Activated CD4-positive, alpha-beta T cell treated with anti-CD3 and anti-CD28 coated beads, Interleukin-2, amount 50 U/mL, for 16 hours (primary cell): ENCODE data around the gene BAX.

Experiments used
- DNase-seq: peaks from one replicate; pipeline ENCODE4 v3.0.0-alpha.2; 2020

The BAX gene

GRCh38 chr19:48963371-48964204 is 8.9 kb downstream of the BAX start:
- DNase-seq: peak; percentile 81

- no peak for DNase-seq
These were observed 9.7 kb downstream of the BAX start for GRCh38 chr19:48964205-48965039.

GRCh38 chr19:48965040-48965805 is 10.5 kb downstream of the BAX start, which contains the start of gene FTL:
TSS of gene FTL (plus strand) at chr19:48965309. CDS start at chr19:48965508, 199 bp downstream.
- peak; percentile 98 for DNase-seq

GRCh38 chr19:48965806-48966540 is 11.3 kb downstream of the BAX start:
- peak; percentile 89 for DNase-seq

DNA sequence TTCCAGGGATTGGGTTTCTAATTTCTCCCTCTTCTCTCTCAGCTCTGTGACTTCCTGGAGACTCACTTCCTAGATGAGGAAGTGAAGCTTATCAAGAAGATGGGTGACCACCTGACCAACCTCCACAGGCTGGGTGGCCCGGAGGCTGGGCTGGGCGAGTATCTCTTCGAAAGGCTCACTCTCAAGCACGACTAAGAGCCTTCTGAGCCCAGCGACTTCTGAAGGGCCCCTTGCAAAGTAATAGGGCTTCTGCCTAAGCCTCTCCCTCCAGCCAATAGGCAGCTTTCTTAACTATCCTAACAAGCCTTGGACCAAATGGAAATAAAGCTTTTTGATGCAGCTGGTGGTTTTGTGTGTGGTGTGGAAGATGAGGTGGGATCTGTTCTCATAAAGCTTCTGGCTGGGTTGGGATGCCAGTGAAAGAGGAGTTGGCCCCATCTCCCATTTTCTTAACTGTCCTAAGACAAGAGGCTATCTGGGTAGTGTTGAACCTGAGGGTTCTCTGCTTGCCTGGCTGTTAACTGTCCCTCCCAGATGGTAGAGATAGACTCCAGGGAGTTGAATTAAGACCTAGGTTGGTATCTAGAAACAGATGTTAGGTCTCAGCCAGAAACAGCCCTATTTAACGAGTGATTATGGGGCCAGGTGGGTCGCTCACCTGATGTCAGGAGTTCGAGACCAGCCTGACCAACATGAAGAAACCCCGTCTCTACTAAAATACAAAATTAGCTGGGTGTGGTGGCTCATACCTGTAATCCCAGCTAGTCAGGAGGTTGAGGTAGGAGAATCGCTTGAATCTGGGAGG is 12.1 kb downstream of the BAX start:
- no peak for DNase-seq

DNA sequence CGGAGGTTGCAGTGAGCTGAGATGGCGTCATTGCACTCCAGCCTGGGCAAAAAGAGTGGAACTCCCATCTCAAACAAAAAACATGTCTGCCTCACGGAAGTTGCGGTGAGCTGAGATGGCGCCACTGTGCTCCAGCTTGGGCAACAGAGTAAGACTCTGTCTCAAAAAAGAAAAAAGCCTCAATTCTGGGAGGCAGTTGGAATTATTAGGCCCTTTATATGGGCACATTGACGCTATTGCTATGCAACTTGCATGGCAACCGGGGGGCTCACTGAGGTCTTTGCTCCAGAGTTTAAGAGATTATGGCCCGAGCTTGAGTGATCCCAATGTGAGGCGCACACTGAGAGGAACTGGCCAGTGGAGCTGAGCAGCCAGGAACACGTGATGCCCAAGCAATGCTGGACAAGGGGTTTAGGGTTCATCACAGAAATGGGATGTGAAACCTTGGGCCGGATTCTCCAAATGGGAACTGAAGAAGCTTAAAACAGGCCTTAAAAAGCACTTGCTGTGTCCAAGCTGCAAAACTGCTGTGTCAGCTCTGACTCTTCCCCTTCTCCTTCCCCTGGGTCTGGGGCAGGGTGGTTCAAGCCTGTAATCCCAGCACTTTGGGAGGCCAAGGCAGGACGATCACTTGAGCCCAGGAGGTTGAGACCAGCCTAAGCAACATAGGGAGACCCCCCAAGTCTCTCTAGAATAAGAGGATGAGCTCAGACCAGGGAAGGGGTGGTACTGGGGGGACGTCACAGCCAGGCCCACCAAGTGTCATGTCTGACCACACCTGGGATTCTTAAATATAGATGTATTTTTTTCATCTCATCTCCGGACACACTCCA is 12.9 kb downstream of the BAX start:
- DNase-seq: peak; percentile 37

DNA sequence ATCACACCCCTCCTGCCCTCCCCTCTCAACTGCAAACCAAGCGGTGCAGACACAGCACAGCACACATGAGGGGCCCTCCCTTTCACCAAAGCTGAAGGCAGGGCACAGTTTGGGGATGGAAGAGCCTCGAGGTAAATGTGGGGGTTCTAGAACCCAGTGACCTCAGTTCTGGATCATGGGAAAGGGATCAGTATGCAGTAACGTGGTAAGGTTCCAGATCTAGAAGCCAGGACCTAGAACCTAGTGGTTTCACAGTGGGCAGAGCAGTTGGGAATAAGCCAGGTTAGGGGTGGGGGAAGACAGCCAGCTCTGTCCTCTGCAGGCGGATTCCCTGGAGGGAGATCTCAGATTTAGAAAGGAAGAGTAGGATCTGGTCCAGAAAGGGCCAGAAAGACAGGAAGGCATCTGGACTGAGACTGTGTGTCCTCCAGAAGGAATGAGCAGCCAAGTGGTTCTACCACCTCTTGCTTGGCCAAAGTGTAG is 13.5 kb downstream of the BAX start:
- DNase-seq: no peak

- no peak for DNase-seq
These were observed 14.1 kb downstream of the BAX start for GRCh38 chr19:48968813-48969218.

DNA sequence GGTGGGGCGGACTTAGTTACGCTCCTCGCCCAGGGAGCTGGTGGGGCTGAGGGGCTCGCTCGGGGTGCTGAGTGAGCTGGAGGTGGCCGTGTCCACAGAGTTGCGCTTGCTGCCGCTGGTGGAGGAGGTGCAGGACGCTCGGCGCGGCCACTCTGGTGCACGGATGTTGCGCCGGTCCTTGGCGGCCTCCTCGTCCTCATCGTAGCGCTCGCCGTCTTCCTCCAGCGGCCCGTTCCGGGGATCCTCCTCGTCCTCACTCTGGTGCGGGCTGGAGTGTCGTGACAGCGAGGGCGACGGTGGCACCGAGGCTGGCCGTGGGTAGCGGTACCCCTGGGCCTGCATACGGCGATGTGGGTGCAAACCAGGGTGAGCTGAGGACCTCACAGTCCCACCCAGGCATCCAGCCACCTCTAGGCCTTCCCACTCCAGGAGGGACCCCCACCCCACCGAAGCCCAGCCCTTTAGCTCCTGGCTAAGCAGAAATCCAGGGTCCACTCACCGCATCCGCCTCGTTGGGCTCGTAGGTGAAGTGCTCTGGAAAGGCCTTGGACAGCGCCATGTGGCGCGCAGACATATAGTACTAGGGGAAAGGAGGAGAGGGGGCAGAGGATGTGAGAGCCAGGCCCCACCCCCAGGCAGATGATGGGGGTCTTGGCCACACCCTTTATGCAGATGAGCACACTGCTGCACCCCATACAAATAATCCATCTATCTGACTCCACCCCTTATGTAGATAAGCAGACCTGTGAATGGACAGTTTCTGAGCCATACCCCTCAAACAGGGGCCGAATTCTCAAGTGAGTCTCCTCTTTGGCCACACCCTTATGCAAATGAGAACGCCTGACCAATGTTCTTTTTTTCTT is 14.8 kb downstream of the BAX start:
- no peak for DNase-seq

- DNase-seq: no peak
These were observed 15.6 kb downstream of the BAX start for GRCh38 chr19:48970139-48970766.

GRCh38 chr19:48970923-48971395 is 16.3 kb downstream of the BAX start:
- peak; percentile 79 for DNase-seq

DNA sequence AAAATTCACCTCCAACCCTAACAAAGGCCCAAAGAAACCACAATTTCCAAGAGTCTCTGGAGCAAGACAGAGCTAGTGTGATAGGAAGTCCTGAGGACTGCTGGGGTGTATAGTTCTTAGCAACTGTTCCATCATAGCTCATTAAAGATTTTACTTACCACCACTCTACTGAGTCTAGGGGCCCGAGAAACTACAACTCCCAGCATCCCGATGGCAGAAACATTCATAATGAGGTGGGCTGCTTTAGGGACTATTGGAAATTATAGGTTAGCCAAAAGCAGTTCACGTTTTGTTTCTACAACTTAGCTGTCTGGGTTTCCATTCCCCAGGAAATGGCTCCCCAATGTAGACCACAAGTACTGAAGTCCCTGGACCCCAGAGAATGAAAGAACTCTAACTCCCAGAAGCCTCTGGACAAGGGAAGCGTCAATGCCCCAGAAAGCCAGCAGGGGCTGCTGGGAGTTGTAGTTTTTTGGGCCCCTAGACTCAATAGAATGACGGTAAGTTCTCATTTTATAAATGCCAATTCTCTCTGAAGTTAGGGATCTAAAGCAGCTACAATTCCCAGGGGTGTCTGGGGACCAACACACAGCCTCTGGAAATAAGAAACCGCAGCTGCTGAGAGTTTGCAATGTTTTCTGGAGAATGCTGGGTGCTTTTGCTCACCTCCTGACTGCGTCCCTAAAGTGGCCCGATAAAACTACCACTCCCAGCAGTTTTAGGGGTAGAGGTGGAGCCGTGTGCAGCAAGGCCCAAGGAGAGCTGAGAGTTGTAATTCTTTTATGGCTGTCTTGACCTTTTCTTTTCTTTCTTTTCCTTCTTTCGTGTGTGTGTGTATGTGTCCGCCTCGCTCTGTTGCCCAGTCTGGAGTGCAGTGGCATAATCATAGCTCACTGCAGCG is 21.5 kb downstream of the BAX start:
- DNase-seq: peak; percentile 57

- DNase-seq: no peak
These were observed 22.4 kb downstream of the BAX start for GRCh38 chr19:48977061-48977460.

- no peak for DNase-seq
These were observed 27.6 kb downstream of the BAX start for GRCh38 chr19:48982280-48982679.

GRCh38 chr19:48985711-48986110 is 31.0 kb downstream of the BAX start:
- no peak for DNase-seq

GRCh38 chr19:48986211-48986610 is 31.5 kb downstream of the BAX start:
- no peak for DNase-seq

DNA sequence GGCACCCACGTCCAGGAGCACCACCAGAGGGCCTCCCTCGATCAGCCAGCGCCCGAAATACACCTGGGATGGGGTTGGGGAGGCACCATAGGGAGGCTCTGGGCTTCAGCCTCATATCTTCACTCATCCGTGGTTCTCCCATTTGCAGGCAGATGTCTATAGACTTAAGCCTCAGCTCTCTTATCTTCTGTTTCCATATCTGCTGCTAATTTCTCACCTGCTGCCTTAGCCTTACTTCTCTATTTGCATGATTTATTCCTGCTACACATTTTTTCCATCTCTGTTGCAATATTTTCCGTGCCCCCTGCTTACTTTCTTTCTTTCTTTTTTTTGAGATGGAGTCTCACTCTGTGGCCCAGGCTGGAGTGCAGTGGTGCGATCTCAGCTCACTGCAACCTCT is 32.6 kb downstream of the BAX start:
- DNase-seq: no peak

DNA sequence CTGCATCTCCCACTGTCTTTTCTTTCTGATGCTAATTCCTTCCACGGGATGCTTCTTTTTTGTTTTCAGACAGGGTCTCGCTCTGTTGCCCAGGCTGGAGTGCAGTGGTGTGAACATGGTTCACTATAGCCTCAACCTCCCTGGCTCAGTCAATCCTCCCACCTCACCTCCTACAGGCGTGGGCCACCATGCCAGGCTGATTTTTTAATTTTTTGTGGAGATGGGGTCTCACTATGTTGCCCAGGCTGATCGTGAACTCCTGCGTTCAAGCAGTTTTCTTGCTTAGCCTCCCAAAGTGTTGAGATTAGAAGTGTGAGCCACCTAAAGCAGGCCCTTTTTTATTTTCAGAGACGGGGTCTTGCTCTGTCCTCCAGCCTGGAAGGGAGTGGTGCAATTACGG is 33.6 kb downstream of the BAX start:
- DNase-seq: no peak
